ENCODE measurements around the gene GRID1. TPM values are rescaled to one million over a fixed set of nuclear protein-coding genes. Genes with fewer than 3 reads are reported as not detected.

GRID1 gene
- polyA plus RNA-seq, 1 experiment: 0.49 TPM

DNA sequence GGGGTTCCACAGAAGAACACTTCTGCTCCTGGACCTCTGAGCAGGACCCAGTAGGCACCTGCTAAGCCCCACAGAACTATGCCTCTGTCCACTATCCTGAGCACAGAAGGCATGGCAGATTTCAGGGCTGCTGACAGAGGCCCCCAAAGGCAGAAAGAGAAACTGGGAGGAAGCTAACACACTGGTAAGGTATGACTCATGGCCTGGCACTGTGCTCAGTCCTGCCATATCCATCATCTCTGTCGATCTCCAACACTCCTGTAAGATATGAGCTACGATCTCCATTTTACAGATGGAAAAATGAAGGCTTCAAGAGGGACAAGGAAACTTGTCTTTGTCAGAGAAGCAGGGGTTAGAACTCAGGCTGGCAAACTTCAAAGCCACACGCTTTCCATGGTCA, 62.2 kb downstream of the GRID1 start:
- CTCF ChIA-PET: interaction anchor here (0.6 kb wide), 1 partner anchor 1750 kb away, joined by 3 read pairs; no protein-coding TSS in a partner anchor
- no peaks in the 10 kb centered on the region for H3K27me3 ChIP-seq (ENCODE audit: control insufficient read depth, insufficient read depth, low read length)
- DNase-seq (ENCODE audit: low read depth): no peak
- TF ChIP-seq, protein P1, sequence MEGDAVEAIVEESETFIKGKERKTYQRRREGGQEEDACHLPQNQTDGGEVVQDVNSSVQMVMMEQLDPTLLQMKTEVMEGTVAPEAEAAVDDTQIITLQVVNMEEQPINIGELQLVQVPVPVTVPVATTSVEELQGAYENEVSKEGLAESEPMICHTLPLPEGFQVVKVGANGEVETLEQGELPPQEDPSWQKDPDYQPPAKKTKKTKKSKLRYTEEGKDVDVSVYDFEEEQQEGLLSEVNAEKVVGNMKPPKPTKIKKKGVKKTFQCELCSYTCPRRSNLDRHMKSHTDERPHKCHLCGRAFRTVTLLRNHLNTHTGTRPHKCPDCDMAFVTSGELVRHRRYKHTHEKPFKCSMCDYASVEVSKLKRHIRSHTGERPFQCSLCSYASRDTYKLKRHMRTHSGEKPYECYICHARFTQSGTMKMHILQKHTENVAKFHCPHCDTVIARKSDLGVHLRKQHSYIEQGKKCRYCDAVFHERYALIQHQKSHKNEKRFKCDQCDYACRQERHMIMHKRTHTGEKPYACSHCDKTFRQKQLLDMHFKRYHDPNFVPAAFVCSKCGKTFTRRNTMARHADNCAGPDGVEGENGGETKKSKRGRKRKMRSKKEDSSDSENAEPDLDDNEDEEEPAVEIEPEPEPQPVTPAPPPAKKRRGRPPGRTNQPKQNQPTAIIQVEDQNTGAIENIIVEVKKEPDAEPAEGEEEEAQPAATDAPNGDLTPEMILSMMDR (IDR thresholded peaks at IDR 0.05; ENCODE audit: insufficient read depth, low read depth, low read length): no peak
- no peaks in the 10 kb centered on the region for H3K36me3 ChIP-seq (ENCODE audit: control insufficient read depth, insufficient read depth, low read length)
- POLR2A ChIA-PET: no interaction called here
- H3K4me3 ChIP-seq (ENCODE audit: low read depth, low read length): no peak overlapping the region

- H3K36me3 ChIP-seq (ENCODE audit: control insufficient read depth, insufficient read depth, low read length): no peaks in the 10 kb centered on the region
- no peak overlapping the region for H3K4me3 ChIP-seq (ENCODE audit: low read depth, low read length)
- no peaks in the 10 kb centered on the region for H3K27me3 ChIP-seq (ENCODE audit: control insufficient read depth, insufficient read depth, low read length)
- ChIA-PET CTCF (interaction anchor here (0.6 kb wide), 1 partner anchor 1749 kb away, joined by 3 read pairs; no protein-coding TSS in a partner anchor), POLR2A (no interaction called here)
- no peak for DNase-seq (ENCODE audit: low read depth)
- TF ChIP-seq, protein P1 (IDR thresholded peaks at IDR 0.05; ENCODE audit: insufficient read depth, low read depth, low read length): no peak
Measured at GRCh38 chr10:86303626-86304025, 63.0 kb downstream of the GRID1 start.

DNA sequence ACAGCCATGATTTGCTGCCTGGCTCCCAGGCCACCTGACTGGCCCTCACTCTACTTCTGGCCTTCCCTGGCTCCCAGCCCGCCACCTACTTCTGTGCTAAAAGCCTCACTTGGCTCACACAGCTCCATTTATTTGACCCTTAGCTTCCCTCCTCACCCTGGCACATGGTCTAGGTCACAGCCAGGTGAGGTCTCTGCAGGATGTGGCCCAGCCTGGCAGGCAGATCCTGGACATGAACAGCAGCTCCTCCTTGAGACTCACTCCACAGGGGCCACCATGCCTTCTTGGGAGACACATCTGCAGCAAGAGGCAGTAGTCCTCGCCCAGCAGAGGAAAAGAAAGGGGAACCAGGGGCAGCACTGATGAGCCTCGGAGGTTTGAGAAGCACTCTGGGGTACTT, 64.6 kb downstream of the GRID1 start:
- TF ChIP-seq, protein P1 (IDR thresholded peaks at IDR 0.05; ENCODE audit: insufficient read depth, low read depth, low read length): no peak
- Histone ChIP-seq H3K27me3 (ENCODE audit: control insufficient read depth, insufficient read depth, low read length) (no peaks in the 10 kb centered on the region), H3K36me3 (ENCODE audit: control insufficient read depth, insufficient read depth, low read length) (no peaks in the 10 kb centered on the region), H3K4me3 (ENCODE audit: low read depth, low read length) (no peak overlapping the region)
- DNase-seq (ENCODE audit: low read depth): no peak
- POLR2A ChIA-PET: no interaction called here
- CTCF ChIA-PET: no interaction called here

DNA sequence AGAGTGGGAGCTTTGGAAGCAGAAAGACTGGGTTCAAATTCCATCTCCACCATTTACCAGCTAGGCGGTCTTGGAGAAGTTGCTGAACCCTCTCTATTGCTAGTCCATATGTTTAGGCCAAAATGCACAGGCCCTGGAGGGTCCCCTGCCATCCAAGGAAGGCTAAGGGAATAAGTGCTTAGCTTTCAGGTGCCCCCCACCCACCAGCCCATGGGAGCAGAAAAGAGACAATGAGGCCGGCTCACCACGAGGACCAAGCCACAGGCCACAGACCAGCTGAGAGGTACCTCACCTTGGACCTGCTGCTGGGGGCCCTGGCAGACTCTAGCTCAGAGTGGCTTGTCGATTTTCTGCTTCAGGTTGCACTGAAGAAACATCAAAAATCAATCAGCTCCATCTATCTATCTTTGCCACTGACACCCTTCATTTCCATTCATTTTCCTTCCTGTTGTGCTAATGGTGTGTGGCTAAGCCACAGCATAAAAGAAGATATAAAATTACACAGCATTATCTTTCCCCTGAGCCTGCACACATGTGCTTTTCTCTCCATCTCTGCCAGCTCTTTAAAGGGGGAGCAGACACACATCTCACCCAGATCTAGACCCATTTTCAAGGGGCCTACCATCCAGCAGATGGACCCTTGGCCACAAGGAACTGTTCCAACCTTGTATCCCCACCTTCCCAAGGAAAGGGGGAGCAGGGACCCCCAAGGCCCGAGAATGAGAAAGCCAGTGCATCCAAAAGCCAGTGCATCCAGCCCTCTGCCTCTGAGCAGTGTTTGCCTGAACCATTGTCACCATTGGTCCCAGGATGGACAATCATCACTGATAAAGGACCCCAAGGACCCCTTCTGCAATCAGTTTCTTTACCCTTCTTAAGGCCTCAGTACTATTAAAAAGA, 65.4 kb downstream of the GRID1 start:
- no peak overlapping the region for H3K4me3 ChIP-seq (ENCODE audit: low read depth, low read length)
- no peak for DNase-seq (ENCODE audit: low read depth)
- H3K36me3 ChIP-seq (ENCODE audit: control insufficient read depth, insufficient read depth, low read length): no peaks in the 10 kb centered on the region
- TF ChIP-seq, protein P1 (IDR thresholded peaks at IDR 0.05; ENCODE audit: insufficient read depth, low read depth, low read length): no peak
- ChIA-PET POLR2A (no interaction called here), CTCF (interaction anchor here (1.4 kb wide), 1 partner anchor 11 kb away, joined by 3 read pairs; no protein-coding TSS in a partner anchor)
- no peaks in the 10 kb centered on the region for H3K27me3 ChIP-seq (ENCODE audit: control insufficient read depth, insufficient read depth, low read length)

DNA sequence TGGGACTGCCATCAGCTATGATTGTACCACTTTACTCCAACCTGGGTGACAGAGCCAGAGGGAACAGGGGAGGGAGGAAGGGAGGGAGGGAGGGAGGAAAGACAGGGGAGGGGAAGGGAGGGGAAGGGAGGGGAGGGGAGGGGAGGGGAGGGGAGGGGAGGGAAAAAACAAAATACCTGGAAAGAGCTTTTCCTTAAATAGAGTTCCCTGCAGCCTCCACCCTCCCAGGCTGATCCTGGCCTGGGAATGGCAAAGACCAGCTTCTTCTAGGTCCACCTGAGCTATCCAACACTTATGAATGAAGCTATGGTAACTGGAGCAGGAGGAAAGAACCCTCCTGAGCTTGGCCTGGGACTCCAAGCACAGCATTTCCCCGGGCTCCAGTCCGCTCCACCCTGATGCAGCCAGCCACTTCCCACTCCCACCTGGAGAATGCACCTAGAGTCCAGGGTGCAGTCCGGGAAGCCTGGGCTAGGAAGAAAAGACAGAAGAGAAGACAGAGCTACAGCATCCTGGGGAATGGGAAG, 66.1 kb downstream of the GRID1 start:
- H3K36me3 ChIP-seq (ENCODE audit: control insufficient read depth, insufficient read depth, low read length): no peaks in the 10 kb centered on the region
- ChIA-PET POLR2A (no interaction called here), CTCF (interaction anchor here (1.4 kb wide), 1 partner anchor 10 kb away, joined by 3 read pairs; no protein-coding TSS in a partner anchor)
- no peak for DNase-seq (ENCODE audit: low read depth)
- no peak overlapping the region for H3K4me3 ChIP-seq (ENCODE audit: low read depth, low read length)
- no peaks in the 10 kb centered on the region for H3K27me3 ChIP-seq (ENCODE audit: control insufficient read depth, insufficient read depth, low read length)
- TF ChIP-seq, protein P1 (IDR thresholded peaks at IDR 0.05; ENCODE audit: insufficient read depth, low read depth, low read length): no peak
